Measurements from ENCODE around the gene CIAO3.
"Not testable (repeated sequence)": the region's sequence is repeated elsewhere in the genome, so short reads cannot be mapped to it uniquely, and the experiment has no call there.

The CIAO3 gene

GRCh38 chr16:694187-694862 lies 46.5 kb downstream of the CIAO3 start:
- no peak overlapping the region for H3K4me3 ChIP-seq (replicated peaks in 1 of 2; ENCODE audit: low read depth in 2 of 2, low read length in 2 of 2)
- no peak for TF ChIP-seq CTCF (IDR thresholded peaks at IDR 0.05; ENCODE audit: low read depth, low read length)
- no peak for DNase-seq (ENCODE audit: low read depth in 2 of 2)

GRCh38 chr16:693766-694165 lies 47.0 kb downstream of the CIAO3 start:
- DNase-seq (ENCODE audit: low read depth in 2 of 2) = no peak
- no peak for TF ChIP-seq CTCF (IDR thresholded peaks at IDR 0.05; ENCODE audit: low read depth, low read length)

GRCh38 chr16:693364-693763 lies 47.4 kb downstream of the CIAO3 start:
- no peak for TF ChIP-seq CTCF (IDR thresholded peaks at IDR 0.05; ENCODE audit: low read depth, low read length)
- no peak for DNase-seq (ENCODE audit: low read depth in 2 of 2)
- H3K4me3 ChIP-seq (replicated peaks in 1 of 2; ENCODE audit: low read depth in 2 of 2, low read length in 2 of 2) = no peak overlapping the region

More at GRCh38 chr16:693766-694165, 47.0 kb downstream of the CIAO3 start:
- no peak overlapping the region for H3K4me3 ChIP-seq (replicated peaks in 1 of 2; ENCODE audit: low read depth in 2 of 2, low read length in 2 of 2)

GRCh38 chr16:692356-693108 lies 48.3 kb downstream of the CIAO3 start:
- no peak for DNase-seq (ENCODE audit: low read depth in 2 of 2)
- no peak for TF ChIP-seq CTCF (IDR thresholded peaks at IDR 0.05; ENCODE audit: low read depth, low read length)
- H3K4me3 ChIP-seq (replicated peaks in 1 of 2; ENCODE audit: low read depth in 2 of 2, low read length in 2 of 2) = no peak overlapping the region

- not testable (repeated sequence) for DNase-seq (ENCODE audit: low read depth in 2 of 2); H3K4me3 ChIP-seq (replicated peaks in 1 of 2; ENCODE audit: low read depth in 2 of 2, low read length in 2 of 2)
Measured at GRCh38 chr16:691242-691641, 49.6 kb downstream of the CIAO3 start.

- no peak for TF ChIP-seq CTCF (IDR thresholded peaks at IDR 0.05; ENCODE audit: low read depth, low read length)
- no peak for DNase-seq (ENCODE audit: low read depth in 2 of 2)
- peak overlapping the region; percentile 68 to 91 for H3K4me3 ChIP-seq (replicated peaks in 1 of 2; ENCODE audit: low read depth in 2 of 2, low read length in 2 of 2)
Measured at GRCh38 chr16:689175-689897, 51.5 kb downstream of the CIAO3 start.

GRCh38 chr16:687499-687898 lies 53.3 kb downstream of the CIAO3 start:
- no peak for DNase-seq (ENCODE audit: low read depth in 2 of 2)
- H3K4me3 ChIP-seq (replicated peaks in 1 of 2; ENCODE audit: low read depth in 2 of 2, low read length in 2 of 2) = no peak overlapping the region
- no peak for TF ChIP-seq CTCF (IDR thresholded peaks at IDR 0.05; ENCODE audit: low read depth, low read length)
